Measurements from ENCODE around the gene MALT1. TPM values are rescaled to one million over a fixed set of nuclear protein-coding genes. Genes with fewer than 3 reads are reported as not detected.

Gene MALT1
- total and polyA plus RNA-seq, 9 of the 15 experiments (the other 6 are each of a cell fraction or from before 2014, with no cell fraction given) = 0.14 to 1.6 (median 0.32) TPM

DNA sequence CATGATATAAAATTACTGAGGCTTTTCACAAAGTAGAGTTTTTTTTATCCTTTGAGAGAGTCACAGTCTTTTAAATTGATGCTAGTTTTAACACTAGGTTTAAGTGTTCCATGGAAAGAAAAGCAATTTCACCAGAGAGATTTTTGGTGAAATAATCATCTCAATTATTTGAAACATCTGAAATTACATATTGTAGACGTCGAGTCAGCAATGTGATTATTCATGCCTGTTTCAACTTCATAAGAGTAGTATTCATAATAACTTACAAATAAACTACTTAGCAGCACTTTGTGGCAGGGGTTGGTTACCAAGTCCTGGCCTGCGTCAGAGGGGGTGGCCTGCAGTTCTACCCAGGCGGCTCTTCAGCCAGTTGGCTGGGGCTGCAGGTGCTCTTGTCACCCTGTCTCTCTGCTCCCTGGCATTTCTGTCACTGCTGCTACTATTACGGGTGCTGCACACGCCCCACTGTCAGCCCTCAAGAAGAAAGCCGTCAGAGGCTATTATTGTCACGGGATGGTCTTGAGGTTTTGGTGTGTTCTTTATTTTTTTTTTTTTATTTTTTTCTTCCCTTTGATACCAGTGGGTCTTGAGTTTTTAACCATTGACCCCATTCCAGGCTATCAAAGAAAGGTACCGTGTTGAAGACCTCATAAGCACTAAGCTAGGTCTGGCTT is 50.4 kb downstream of the MALT1 start:
- intact Hi-C loops (cut with micrococcal nuclease) = no loop called here
- no peak for FAIRE-seq
- no peak overlapping the region for H2AFZ ChIP-seq (ENCODE audit: low read depth, low read length)
- no peaks in the 10 kb centered on the region; a peak in 1 of 5 replicates for H3K27me3 ChIP-seq (ENCODE audit: control insufficient read depth in 2 of 2, insufficient read depth in 2 of 2, low read length in 2 of 2)
- no peaks in the 10 kb centered on the region for H3K36me3 ChIP-seq (ENCODE audit: control insufficient read depth, insufficient read depth, low read length)
- POLR2A ChIA-PET = no interaction called here
- H3K4me2 ChIP-seq (ENCODE audit: insufficient read depth, low read length) = no peak overlapping the region
- WGBS (ENCODE audit: insufficient coverage, low coverage, missing lambda C conversion rate) = 2% methylated on average over 9 of the region's 9 CpGs
- H3K79me2 ChIP-seq (ENCODE audit: control insufficient read depth, insufficient read depth, low read length) = no peaks in the 10 kb centered on the region
- no peak for DNase-seq (ENCODE audit: extremely low read depth in 1 of 4, low spot score in 3 of 4)
- in situ Hi-C loops (cut with MboI) = no loop called here
- no peaks in the 10 kb centered on the region for H3K9me3 ChIP-seq (replicated peaks; ENCODE audit: control insufficient read depth, insufficient read depth, low read depth, low read length)
- H3K4me1 ChIP-seq (replicated peaks in 1 of 2; ENCODE audit: control insufficient read depth in 2 of 2, insufficient read depth in 2 of 2, low read length in 2 of 2) = no peaks in the 10 kb centered on the region
- H3K4me3 ChIP-seq = no peak overlapping the region
- ATAC-seq = no peak
- H3K9ac ChIP-seq (ENCODE audit: insufficient read depth in 1 of 2, low read depth in 2 of 2, low read length in 2 of 2) = no peak overlapping the region
- CTCF ChIA-PET (ENCODE audit: low intra/inter-chr PET ratio) = no interaction called here
- no peaks in the 10 kb centered on the region for H4K20me1 ChIP-seq (replicated peaks; ENCODE audit: control insufficient read depth, insufficient read depth, low read length)
- H3K27ac ChIP-seq (ENCODE audit: extremely low read depth, low read depth, low read length) = no peak overlapping the region
- no peaks in the 10 kb centered on the region for H3K9me1 ChIP-seq (ENCODE audit: control insufficient read depth, insufficient read depth, low read length)
- no TSS peak for BruUV-seq (replicated peaks)
- TF ChIP-seq SIX5 (IDR thresholded peaks at IDR 0.05; ENCODE audit: borderline replicate concordance in 1 of 2, insufficient read depth in 1 of 2, low read depth in 1 of 2, low read length in 2 of 2) (no peak), ZNF263 (CRISPR knock-in tag; IDR thresholded peaks at IDR 0.05; ENCODE audit: borderline replicate concordance) (no peak), CEBPZ (IDR thresholded peaks at IDR 0.05; ENCODE audit: borderline replicate concordance, low read depth, low read length) (no peak), NBN (IDR thresholded peaks at IDR 0.05; ENCODE audit: low read depth) (no peak), HDAC6 (IDR thresholded peaks at IDR 0.05; ENCODE audit: low read depth, low read length) (no peak), MCM7 (IDR thresholded peaks at IDR 0.05) (no peak), ZKSCAN3 (CRISPR knock-in tag; IDR thresholded peaks at IDR 0.05) (no peak), ZNF655 (CRISPR knock-in tag; IDR thresholded peaks at IDR 0.05) (no peak)
- TF ChIP-seq, protein P1, sequence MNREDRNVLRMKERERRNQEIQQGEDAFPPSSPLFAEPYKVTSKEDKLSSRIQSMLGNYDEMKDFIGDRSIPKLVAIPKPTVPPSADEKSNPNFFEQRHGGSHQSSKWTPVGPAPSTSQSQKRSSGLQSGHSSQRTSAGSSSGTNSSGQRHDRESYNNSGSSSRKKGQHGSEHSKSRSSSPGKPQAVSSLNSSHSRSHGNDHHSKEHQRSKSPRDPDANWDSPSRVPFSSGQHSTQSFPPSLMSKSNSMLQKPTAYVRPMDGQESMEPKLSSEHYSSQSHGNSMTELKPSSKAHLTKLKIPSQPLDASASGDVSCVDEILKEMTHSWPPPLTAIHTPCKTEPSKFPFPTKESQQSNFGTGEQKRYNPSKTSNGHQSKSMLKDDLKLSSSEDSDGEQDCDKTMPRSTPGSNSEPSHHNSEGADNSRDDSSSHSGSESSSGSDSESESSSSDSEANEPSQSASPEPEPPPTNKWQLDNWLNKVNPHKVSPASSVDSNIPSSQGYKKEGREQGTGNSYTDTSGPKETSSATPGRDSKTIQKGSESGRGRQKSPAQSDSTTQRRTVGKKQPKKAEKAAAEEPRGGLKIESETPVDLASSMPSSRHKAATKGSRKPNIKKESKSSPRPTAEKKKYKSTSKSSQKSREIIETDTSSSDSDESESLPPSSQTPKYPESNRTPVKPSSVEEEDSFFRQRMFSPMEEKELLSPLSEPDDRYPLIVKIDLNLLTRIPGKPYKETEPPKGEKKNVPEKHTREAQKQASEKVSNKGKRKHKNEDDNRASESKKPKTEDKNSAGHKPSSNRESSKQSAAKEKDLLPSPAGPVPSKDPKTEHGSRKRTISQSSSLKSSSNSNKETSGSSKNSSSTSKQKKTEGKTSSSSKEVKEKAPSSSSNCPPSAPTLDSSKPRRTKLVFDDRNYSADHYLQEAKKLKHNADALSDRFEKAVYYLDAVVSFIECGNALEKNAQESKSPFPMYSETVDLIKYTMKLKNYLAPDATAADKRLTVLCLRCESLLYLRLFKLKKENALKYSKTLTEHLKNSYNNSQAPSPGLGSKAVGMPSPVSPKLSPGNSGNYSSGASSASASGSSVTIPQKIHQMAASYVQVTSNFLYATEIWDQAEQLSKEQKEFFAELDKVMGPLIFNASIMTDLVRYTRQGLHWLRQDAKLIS (CRISPR knock-in tag; IDR thresholded peaks at IDR 0.05) = no peak
- TF ChIP-seq, protein P2, sequence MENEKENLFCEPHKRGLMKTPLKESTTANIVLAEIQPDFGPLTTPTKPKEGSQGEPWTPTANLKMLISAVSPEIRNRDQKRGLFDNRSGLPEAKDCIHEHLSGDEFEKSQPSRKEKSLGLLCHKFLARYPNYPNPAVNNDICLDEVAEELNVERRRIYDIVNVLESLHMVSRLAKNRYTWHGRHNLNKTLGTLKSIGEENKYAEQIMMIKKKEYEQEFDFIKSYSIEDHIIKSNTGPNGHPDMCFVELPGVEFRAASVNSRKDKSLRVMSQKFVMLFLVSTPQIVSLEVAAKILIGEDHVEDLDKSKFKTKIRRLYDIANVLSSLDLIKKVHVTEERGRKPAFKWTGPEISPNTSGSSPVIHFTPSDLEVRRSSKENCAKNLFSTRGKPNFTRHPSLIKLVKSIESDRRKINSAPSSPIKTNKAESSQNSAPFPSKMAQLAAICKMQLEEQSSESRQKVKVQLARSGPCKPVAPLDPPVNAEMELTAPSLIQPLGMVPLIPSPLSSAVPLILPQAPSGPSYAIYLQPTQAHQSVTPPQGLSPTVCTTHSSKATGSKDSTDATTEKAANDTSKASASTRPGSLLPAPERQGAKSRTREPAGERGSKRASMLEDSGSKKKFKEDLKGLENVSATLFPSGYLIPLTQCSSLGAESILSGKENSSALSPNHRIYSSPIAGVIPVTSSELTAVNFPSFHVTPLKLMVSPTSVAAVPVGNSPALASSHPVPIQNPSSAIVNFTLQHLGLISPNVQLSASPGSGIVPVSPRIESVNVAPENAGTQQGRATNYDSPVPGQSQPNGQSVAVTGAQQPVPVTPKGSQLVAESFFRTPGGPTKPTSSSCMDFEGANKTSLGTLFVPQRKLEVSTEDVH (IDR thresholded peaks at IDR 0.05; ENCODE audit: low read depth, partially characterized antibody) = no peak

Data from K562 (cell line).